Mucosa of descending colon (tissue), 3 donors: Measurements from ENCODE around the gene ACACB. TPM values are rescaled to one million over a fixed set of nuclear protein-coding genes. Genes with fewer than 3 reads are reported as not detected.

ENCODE experiments used
- ATAC-seq: fragments of 200-7000 bp; cut with Tn5 transposase; one replicate; pipeline ENCODE4 v1.9.1; 2020; ENCODE audit warnings: mild to moderate bottlenecking, moderate library complexity
- DNase-seq, 3 donors: peaks; one replicate each; pipeline ENCODE4 v3.0.0-alpha.2; 2020
- H3K36me3 ChIP-seq: fragments of 200-600 bp; one replicate; pipeline ENCODE4 v1.8.0; 2021; ENCODE audit warnings: low read depth, mild to moderate bottlenecking
- H3K4me1 ChIP-seq: fragments of 200-600 bp; one replicate; pipeline ENCODE4 v1.8.0; 2021; ENCODE audit warnings: low read depth, mild to moderate bottlenecking
- H3K4me3 ChIP-seq: fragments of 200-600 bp; one replicate; pipeline ENCODE4 v1.8.0; 2021; ENCODE audit warnings: mild to moderate bottlenecking
- H3K9me3 ChIP-seq: fragments of 200-600 bp; one replicate; pipeline ENCODE4 v1.8.0; 2021; ENCODE audit warnings: mild to moderate bottlenecking
- CTCF ChIP-seq: fragments of 200-600 bp; IDR thresholded peaks from one replicate; pipeline ENCODE4 v1.8.0; 2022; ENCODE audit warnings: antibody characterized with exemption, mild to moderate bottlenecking
- intact Hi-C, 2 donors: fragments of 100-400 bp; cut with DNase I in 1 of 2; cut with micrococcal nuclease in 1 of 2; formaldehyde crosslinking; loops; one replicate each; pipeline versions ENCODE4 v1.11.0 to v1.11.1; 2022; cut with DNase I, micrococcal nuclease
- total RNA-seq, 3 donors: library from RNA; stranded (reverse); fragmentation: NEBNext Ultra II Directional in 2 of 3; extraction: Animal tissue kit (Norgen Biotek cat#: 25700) in 2 of 3; gene quantifications; one replicate each; pipeline versions ENCODE4 v1.2.1 to v1.2.4, GENCODE V29; 2021 to 2023
- donor health status: DM: no; HTN: no; CAD: no; lungs with moderate emphysema.
- donor health status: DM: no; HTN: no; CAD: no.
- donor health status: DM: no; HTN: yes; CAD: no.

The ACACB gene
- total RNA-seq, 3 donors from 2014 or later: 54.4 to 155 (median 66.3) TPM

DNA sequence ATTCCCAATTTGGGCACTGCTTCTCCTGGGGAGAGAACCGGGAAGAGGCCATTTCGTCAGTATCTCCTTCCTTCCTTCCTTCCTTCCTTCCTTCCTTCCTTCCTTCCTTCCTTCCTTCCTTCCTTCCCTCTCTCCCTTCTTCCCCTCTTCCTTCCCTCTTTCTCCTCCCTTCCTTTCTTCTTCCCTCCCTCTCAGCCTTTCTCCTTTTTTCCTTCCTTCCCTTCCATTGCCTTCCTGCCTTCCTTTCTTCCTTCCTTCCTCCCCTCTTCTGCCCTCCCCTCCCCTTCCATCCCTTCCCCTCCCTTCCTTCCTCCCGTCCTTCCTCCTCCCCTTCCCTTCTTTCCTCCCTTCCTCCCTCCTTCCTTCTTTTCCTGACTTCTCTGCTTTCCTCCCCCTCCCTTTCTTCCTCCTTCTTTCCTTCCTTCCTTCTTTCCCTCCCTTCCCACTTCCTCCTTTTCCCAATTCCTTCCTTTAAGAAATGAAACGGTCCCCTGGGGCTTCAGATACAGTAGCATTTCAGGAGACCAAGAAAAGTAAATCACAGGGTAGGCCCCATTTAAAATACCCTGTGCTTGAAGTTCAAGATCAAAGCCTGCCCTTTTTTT lies 71.8 kb downstream of the ACACB start:
- TF ChIP-seq CTCF: no peak
- H3K4me1 ChIP-seq: no peaks in the 10 kb centered on the region
- DNase-seq: no peak
- intact Hi-C loops: no loop called here
- H3K4me3 ChIP-seq: no peak overlapping the region
- no peaks in the 10 kb centered on the region for H3K36me3 ChIP-seq
- no peak for ATAC-seq
- no peaks in the 10 kb centered on the region for H3K9me3 ChIP-seq

DNA sequence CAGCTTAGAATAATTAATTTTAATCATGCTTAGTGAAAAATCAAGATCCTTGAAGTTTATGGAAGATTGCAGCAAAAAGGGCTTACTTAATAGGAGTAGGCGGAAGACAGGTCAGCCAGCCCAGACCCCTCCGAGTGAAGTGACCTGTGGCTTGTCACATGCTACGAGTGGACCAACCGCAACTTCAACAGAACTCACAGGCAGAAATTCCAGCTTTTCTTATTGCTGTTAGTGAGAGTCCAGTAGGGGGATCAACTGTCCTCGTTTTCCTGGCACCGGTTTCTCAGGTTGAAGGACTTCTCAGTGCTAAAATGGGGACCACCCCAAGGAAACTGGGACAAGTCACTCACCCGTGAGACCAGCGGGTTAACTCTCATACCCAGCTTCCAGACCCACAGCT lies 72.9 kb downstream of the ACACB start:
- DNase-seq (no peak), ATAC-seq (no peak)
- no peaks in the 10 kb centered on the region for H3K36me3 ChIP-seq
- no peak for TF ChIP-seq CTCF
- H3K4me1 ChIP-seq: no peaks in the 10 kb centered on the region
- H3K4me3 ChIP-seq: no peak overlapping the region
- intact Hi-C loops: no loop called here
- no peaks in the 10 kb centered on the region for H3K9me3 ChIP-seq

- intact Hi-C loops: no loop called here
- no peaks in the 10 kb centered on the region for H3K9me3 ChIP-seq
- no peak for TF ChIP-seq CTCF
- no peaks in the 10 kb centered on the region for H3K4me1 ChIP-seq
- H3K4me3 ChIP-seq: no peak overlapping the region
- no peak for ATAC-seq
- DNase-seq: no peak
- H3K36me3 ChIP-seq: no peaks in the 10 kb centered on the region
These were observed 75.3 kb downstream of the ACACB start for GRCh38 chr12:109191621-109192250.

- intact Hi-C loops: no loop called here
- ATAC-seq (no peak), DNase-seq (no peak)
- no peaks in the 10 kb centered on the region for H3K9me3 ChIP-seq
- no peak overlapping the region for H3K4me3 ChIP-seq
- H3K4me1 ChIP-seq: no peaks in the 10 kb centered on the region
- H3K36me3 ChIP-seq: no peaks in the 10 kb centered on the region
- TF ChIP-seq CTCF: no peak
These were observed 76.0 kb downstream of the ACACB start for GRCh38 chr12:109192358-109192757.

- H3K4me1 ChIP-seq: no peaks in the 10 kb centered on the region
- intact Hi-C loops: no loop called here
- no peaks in the 10 kb centered on the region for H3K36me3 ChIP-seq
- H3K4me3 ChIP-seq: no peak overlapping the region
- DNase-seq (no peak), ATAC-seq (no peak)
- no peak for TF ChIP-seq CTCF
- no peaks in the 10 kb centered on the region for H3K9me3 ChIP-seq
These were observed 77.5 kb downstream of the ACACB start for GRCh38 chr12:109193896-109194295.

DNA sequence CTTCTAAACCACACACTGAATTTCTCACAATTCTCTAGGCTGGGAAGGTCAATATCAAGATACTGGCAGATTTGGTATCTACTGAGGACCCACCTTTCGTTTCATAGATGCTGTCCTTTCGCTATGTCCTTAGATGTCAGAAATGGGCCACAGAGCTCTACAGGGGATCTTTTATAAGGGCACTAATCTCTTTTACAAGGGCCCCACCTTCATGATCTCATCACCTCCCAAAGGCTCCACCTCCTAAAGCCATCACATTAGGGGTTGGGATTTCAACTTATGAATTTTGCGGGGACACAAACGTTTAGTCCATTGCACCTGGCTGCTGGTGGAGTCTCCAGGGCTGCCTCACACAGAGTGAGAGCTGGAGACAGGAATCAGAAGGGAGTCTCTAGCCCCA lies 79.9 kb downstream of the ACACB start:
- no peak overlapping the region for H3K4me3 ChIP-seq
- H3K4me1 ChIP-seq: no peaks in the 10 kb centered on the region
- no peak for DNase-seq
- ATAC-seq: no peak
- no peaks in the 10 kb centered on the region for H3K36me3 ChIP-seq
- no peaks in the 10 kb centered on the region for H3K9me3 ChIP-seq
- TF ChIP-seq CTCF: no peak
- intact Hi-C loops: no loop called here
